KBM-7 (cell line): ENCODE results near the gene CCDC171.

Source experiments
- DNase-seq: peaks from one replicate; pipeline ENCODE4 v3.0.0-alpha.2; 2015
- in situ Hi-C: fragments of 300-500 bp; cut with MboI; formaldehyde crosslinking; loops from 2 replicates; pipeline ENCODE4 v1.14.3; 2020; ENCODE audit warnings: low sequenced_read_pairs, low pct_unique_long_range_greater_than_20kb, mixed read lengths

CCDC171 gene

GRCh38 chr9:15936306-15936921, 383.6 kb downstream of the CCDC171 start:
- in situ Hi-C loops: no loop called here
- no peak for DNase-seq

- DNase-seq: no peak
- in situ Hi-C loops: no loop called here
These were observed 390.1 kb downstream of the CCDC171 start for GRCh38 chr9:15942831-15943424.

GRCh38 chr9:15944341-15944740, 391.5 kb downstream of the CCDC171 start:
- in situ Hi-C loops: no loop called here
- no peak for DNase-seq

- in situ Hi-C loops: no loop called here
- no peak for DNase-seq
These were observed 406.8 kb downstream of the CCDC171 start for GRCh38 chr9:15959663-15960062.

- no peak for DNase-seq
- in situ Hi-C loops: no loop called here
These were observed 408.4 kb downstream of the CCDC171 start for GRCh38 chr9:15961217-15961616.

- in situ Hi-C loops: no loop called here
- no peak for DNase-seq
These were observed 412.5 kb downstream of the CCDC171 start for GRCh38 chr9:15965246-15965745.

- in situ Hi-C loops: no loop called here
- no peak for DNase-seq
These were observed 413.6 kb downstream of the CCDC171 start for GRCh38 chr9:15966471-15966870.

GRCh38 chr9:15967068-15967467, 414.2 kb downstream of the CCDC171 start:
- in situ Hi-C loops: no loop called here
- no peak for DNase-seq

GRCh38 chr9:15972760-15973159, 419.9 kb downstream of the CCDC171 start:
- in situ Hi-C loops: no loop called here
- DNase-seq: no peak

GRCh38 chr9:15975101-15975778, 422.4 kb downstream of the CCDC171 start:
- no peak for DNase-seq
- in situ Hi-C loops: no loop called here

GRCh38 chr9:15977438-15977837, 424.6 kb downstream of the CCDC171 start:
- in situ Hi-C loops: no loop called here
- no peak for DNase-seq

GRCh38 chr9:15982182-15982581, 429.3 kb downstream of the CCDC171 start:
- in situ Hi-C loops: no loop called here
- no peak for DNase-seq

- in situ Hi-C loops: no loop called here
- DNase-seq: no peak
These were observed 446.8 kb downstream of the CCDC171 start for GRCh38 chr9:15999422-16000339.

- in situ Hi-C loops: no loop called here
- DNase-seq: no peak
These were observed 448.0 kb downstream of the CCDC171 start for GRCh38 chr9:16000811-16001210.

- in situ Hi-C loops: no loop called here
- no peak for DNase-seq
These were observed 449.0 kb downstream of the CCDC171 start for GRCh38 chr9:16001856-16002255.

GRCh38 chr9:16002816-16003215, 450.0 kb downstream of the CCDC171 start:
- in situ Hi-C loops: no loop called here
- no peak for DNase-seq

- DNase-seq: no peak
- in situ Hi-C loops: no loop called here
These were observed 450.9 kb downstream of the CCDC171 start for GRCh38 chr9:16003785-16004184.

- no peak for DNase-seq
- in situ Hi-C loops: no loop called here
These were observed 451.8 kb downstream of the CCDC171 start for GRCh38 chr9:16004613-16005012.

GRCh38 chr9:16010221-16010620, 457.4 kb downstream of the CCDC171 start:
- no peak for DNase-seq
- in situ Hi-C loops: no loop called here

- in situ Hi-C loops: no loop called here
These were observed 459.8 kb downstream of the CCDC171 start for GRCh38 chr9:16012621-16013020.

More at GRCh38 chr9:16012621-16013020, 459.8 kb downstream of the CCDC171 start:
- no peak for DNase-seq
